SK-N-SH (cell line): Measurements from ENCODE around the gene PRKCB. TPM values are rescaled to one million over a fixed set of nuclear protein-coding genes. Genes with fewer than 3 reads are reported as not detected.

Source experiments
- CTCF ChIA-PET: fragments of 300-600, 350-600 bp; formaldehyde crosslinking; extraction: SDS; loops from one replicate; lab custom pipeline; 2021; lab: Yijun Ruan, JAX
- POLR2A ChIA-PET: fragments of 350-600 bp; sonication (Branson Sonifier 250); formaldehyde crosslinking; extraction: SDS; loops from one replicate; lab custom pipeline; 2020; ENCODE audit warnings: antibody characterized with exemption, inconsistent platforms; lab: Yijun Ruan, JAX
- DNase-seq: peaks from one replicate; pipeline ENCODE4 v3.0.0; 2012
- H2AFZ ChIP-seq: fragments of 200-600 bp; sonication (generic); 2 replicates; pipeline ENCODE4 v1.8.1; 2016; ENCODE audit warnings: antibody characterized with exemption, mild to moderate bottlenecking, low read depth
- H3F3A ChIP-seq: fragments of 200-600 bp; sonication (generic); replicated peaks from 2 replicates; pipeline ENCODE3; 2016; ENCODE audit warnings: antibody characterized with exemption, mild to moderate bottlenecking; ENCODE audit not compliant: insufficient read depth
- H3K27ac ChIP-seq, 2 experiments: fragments of 200-500 bp in 1 of 2; fragments of 200-600 bp in 1 of 2; sonication (Bioruptor generic) in 1 of 2; sonication (generic), shearing (Covaris generic) in 1 of 2; 2 replicates each; pipeline versions ENCODE4 v1.5.1 to v1.6.1; 2014 to 2016; ENCODE audit warnings: low read depth in 2 of 2, inconsistent platforms in 1 of 2, low read length in 1 of 2, mild to moderate bottlenecking in 1 of 2, mixed read lengths in 1 of 2
- H3K27me3 ChIP-seq: fragments of 200-600 bp; sonication (generic), shearing (Covaris generic); 2 replicates; pipeline ENCODE4 v1.6.1; 2016; ENCODE audit warnings: mixed run types; ENCODE audit not compliant: insufficient read depth
- H3K36me3 ChIP-seq, 2 experiments: fragments of 200-500 bp in 1 of 2; fragments of 200-600 bp in 1 of 2; sonication (Bioruptor generic) in 1 of 2; sonication (generic) in 1 of 2; replicated peaks in 1 of 2; 2 replicates each; pipeline versions ENCODE3 to v1.5.1; 2014 to 2016; ENCODE audit warnings: low read length in 1 of 2, mild to moderate bottlenecking in 1 of 2; ENCODE audit not compliant: insufficient read depth in 2 of 2, control insufficient read depth in 1 of 2
- H3K4me1 ChIP-seq, 2 experiments: fragments of 200-500 bp in 1 of 2; fragments of 200-600 bp in 1 of 2; sonication (Bioruptor generic) in 1 of 2; sonication (generic), shearing (Covaris generic) in 1 of 2; 2 replicates each; pipeline versions ENCODE4 v1.5.1 to v1.6.1; 2014 to 2016; ENCODE audit warnings: low read depth in 1 of 2, low read length in 1 of 2, mixed run types in 1 of 2; ENCODE audit not compliant: insufficient read depth in 2 of 2, control insufficient read depth in 1 of 2
- H3K4me2 ChIP-seq: fragments of 200-600 bp; sonication (generic), shearing (Covaris generic); 2 replicates; pipeline ENCODE4 v1.6.1; 2017; ENCODE audit warnings: mixed run types
- H3K4me3 ChIP-seq, 2 experiments: fragments of 200-500 bp in 1 of 2; fragments of 200-600 bp in 1 of 2; sonication (Bioruptor generic) in 1 of 2; sonication (generic), shearing (Covaris generic) in 1 of 2; 2 replicates each; pipeline versions ENCODE4 v1.5.1 to v1.8.1; 2014 to 2016; ENCODE audit warnings: low read depth in 2 of 2, inconsistent platforms in 1 of 2, low read length in 1 of 2, mild to moderate bottlenecking in 1 of 2, mixed read lengths in 1 of 2, moderate library complexity in 1 of 2
- H3K79me2 ChIP-seq: fragments of 200-600 bp; sonication (generic); 2 replicates; pipeline ENCODE4 v1.8.1; 2017; ENCODE audit warnings: mild to moderate bottlenecking; ENCODE audit not compliant: insufficient read depth
- H3K9ac ChIP-seq: fragments of 200-600 bp; sonication (generic); 2 replicates; pipeline ENCODE4 v1.6.1; 2017; ENCODE audit warnings: mixed run types
- H3K9me2 ChIP-seq: fragments of 200-600 bp; sonication (generic); 2 replicates; pipeline ENCODE4 v1.6.1; 2017; ENCODE audit warnings: mixed run types
- H3K9me3 ChIP-seq: fragments of 200-600 bp; sonication (generic); 2 replicates; pipeline ENCODE4 v1.6.1; 2017; ENCODE audit warnings: mixed run types, mild to moderate bottlenecking, moderate library complexity
- H4K20me1 ChIP-seq: fragments of 200-600 bp; sonication (generic); 2 replicates; pipeline ENCODE4 v1.6.1; 2017; ENCODE audit warnings: mild to moderate bottlenecking, mixed run types; ENCODE audit not compliant: insufficient read depth
- CHD2 ChIP-seq: fragments of 150-350 bp; IDR thresholded peaks from 2 replicates; pipeline ENCODE4 v1.6.1; 2018; ENCODE audit warnings: low read length; ENCODE audit not compliant: partially characterized antibody
- CTCF ChIP-seq: fragments of 200-600 bp; sonication (generic); IDR thresholded peaks from 2 replicates; pipeline ENCODE4 v1.6.1; 2017; ENCODE audit warnings: antibody characterized with exemption, mild to moderate bottlenecking, moderate library complexity
- FOXJ3 ChIP-seq: sonication (generic); formaldehyde crosslinking; IDR thresholded peaks from 2 replicates; pipeline ENCODE4 v1.5.1; 2020; ENCODE audit warnings: mild to moderate bottlenecking, missing genetic modification reagents
- FOXM1 ChIP-seq: IDR thresholded peaks from 2 replicates; pipeline ENCODE4 v1.4.0; 2012; ENCODE audit warnings: low read depth, mild to moderate bottlenecking
- MEF2A ChIP-seq: IDR thresholded peaks from 2 replicates; pipeline ENCODE4 v1.4.0; 2012; ENCODE audit warnings: low read depth, borderline replicate concordance
- MXI1 ChIP-seq: IDR thresholded peaks from 2 replicates; pipeline ENCODE4 v1.6.1; 2012; ENCODE audit warnings: mild to moderate bottlenecking, low read depth, low read length, improper control_type of control experiment
- RAD21 ChIP-seq: IDR thresholded peaks from 2 replicates; pipeline ENCODE4 v1.6.1; 2012; ENCODE audit warnings: mild to moderate bottlenecking, low read length
- RCOR1 ChIP-seq: fragments of 150-350 bp; IDR thresholded peaks from 2 replicates; pipeline ENCODE4 v1.6.1; 2017; ENCODE audit warnings: antibody characterized with exemption, low read length
- RFX5 ChIP-seq: IDR thresholded peaks from 2 replicates; pipeline ENCODE4 v1.6.1; 2012; ENCODE audit warnings: mild to moderate bottlenecking, improper control_type of control experiment, low read length
- SMC3 ChIP-seq: IDR thresholded peaks from 2 replicates; pipeline ENCODE4 v1.6.1; 2012; ENCODE audit warnings: low read depth, low read length, improper control_type of control experiment
- TCF12 ChIP-seq: IDR thresholded peaks from 2 replicates; pipeline ENCODE4 v1.4.0; 2012
- TEAD4 ChIP-seq: IDR thresholded peaks from 2 replicates; pipeline ENCODE4 v1.4.0; 2012; ENCODE audit warnings: mild to moderate bottlenecking, borderline replicate concordance; ENCODE audit not compliant: insufficient read depth
- WGBS: methylation state at CpG from one replicate; pipeline ENCODE4 v1.1.6; 2017; ENCODE audit warnings: low lambda C conversion rate; 5-methylcytosine and 5-hydroxymethylcytosine counted together
- polyA plus RNA-seq, 3 experiments: library from polyadenylated mRNA; depleted of rRNA; stranded (reverse); fragments of >200 nt; gene quantifications; 2 replicates each; pipeline ENCODE4 v1.2.3, GENCODE V29; 2012
- TF ChIP-seq, protein P1 (sequence below): fragments of 150-350 bp; IDR thresholded peaks from 2 replicates; pipeline ENCODE4 v1.6.1; 2017; ENCODE audit warnings: antibody characterized with exemption, low read length, low read depth, borderline replicate concordance
- TF ChIP-seq, protein P2 (sequence below): IDR thresholded peaks from 2 replicates; pipeline ENCODE4 v1.6.1; 2012; ENCODE audit warnings: mild to moderate bottlenecking, low read depth, low read length, moderate library complexity
- TF ChIP-seq, protein P3 (sequence below): fragments of 150-350 bp; IDR thresholded peaks from 2 replicates; pipeline ENCODE4 v1.6.1; 2016; ENCODE audit warnings: mild to moderate bottlenecking, low read depth, low read length

The PRKCB gene
- polyA plus RNA-seq, 1 of the 3 experiments (the other 2 are of a cell fraction) = 0.12 TPM

- ChIA-PET POLR2A (no interaction called here), CTCF (interaction anchor here (0.7 to 3.0 kb wide), 4 partner anchors 13 to 159 kb away, joined by 3 to 18 read pairs (median 4); no protein-coding TSS in a partner anchor)
- 53% methylated on average over 9 of the region's 9 CpGs for WGBS
- no peaks in the 10 kb centered on the region for H3K36me3 ChIP-seq
- no peak overlapping the region for H3K27ac ChIP-seq
- H3K27me3 ChIP-seq = no peaks in the 10 kb centered on the region
- no peaks in the 10 kb centered on the region for H3K9me3 ChIP-seq
- no peaks in the 10 kb centered on the region for H3K79me2 ChIP-seq
- DNase-seq = no peak
- H3K4me1 ChIP-seq = no peaks in the 10 kb centered on the region; a peak in 1 of 4 replicates
- H3K9me2 ChIP-seq = no peaks in the 10 kb centered on the region
- no peaks in the 10 kb centered on the region for H3F3A ChIP-seq
- no peak overlapping the region for H3K9ac ChIP-seq
- no peak overlapping the region for H3K4me3 ChIP-seq
- H4K20me1 ChIP-seq = no peaks in the 10 kb centered on the region
- TF ChIP-seq RAD21 = peak; percentile 26; the same call in 1 of the 2 replicates
- no peak for TF ChIP-seq RFX5
- H2AFZ ChIP-seq = no peak overlapping the region
- H3K4me2 ChIP-seq = no peak overlapping the region
Observed at GRCh38 chr16:23877107-23878070, 41.6 kb downstream of the PRKCB start.

DNA sequence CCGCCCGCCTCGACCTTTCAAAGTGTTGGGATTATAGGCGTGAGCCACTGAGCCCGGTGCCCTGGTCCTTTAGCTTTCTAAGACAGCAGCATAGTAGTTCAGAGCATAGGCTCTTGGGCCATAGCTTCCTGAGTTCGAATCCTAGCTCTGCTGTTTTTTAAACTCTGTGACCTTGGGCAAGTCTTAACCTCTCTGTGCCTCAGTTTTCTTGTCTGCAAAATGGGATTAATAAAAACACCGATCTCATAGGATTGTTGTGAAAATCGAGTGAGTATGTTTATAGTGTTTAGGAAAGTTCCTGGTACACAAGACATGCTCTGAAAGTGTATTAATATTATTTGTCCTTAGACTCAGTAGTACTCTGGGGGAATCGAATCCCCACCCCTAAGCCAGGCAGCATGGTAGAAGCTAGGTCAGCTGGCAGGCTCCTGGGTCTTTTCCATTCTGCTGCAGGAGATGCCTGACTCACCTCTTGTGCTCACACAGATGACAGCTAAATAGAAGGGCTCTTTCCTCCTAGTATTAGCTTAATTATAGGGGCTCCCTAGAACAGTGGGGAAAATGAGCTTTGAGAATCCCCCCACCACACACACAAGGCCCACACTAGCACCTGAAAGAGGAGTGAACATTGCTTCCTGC lies 44.1 kb downstream of the PRKCB start:
- no peaks in the 10 kb centered on the region for H3K27me3 ChIP-seq
- H3K4me2 ChIP-seq = no peak overlapping the region
- no peak for DNase-seq
- H3K9me2 ChIP-seq = no peaks in the 10 kb centered on the region
- H4K20me1 ChIP-seq = no peaks in the 10 kb centered on the region
- no peaks in the 10 kb centered on the region for H3F3A ChIP-seq
- H3K4me1 ChIP-seq = no peaks in the 10 kb centered on the region; a peak in 1 of 4 replicates
- no peak overlapping the region for H3K27ac ChIP-seq
- no peak overlapping the region for H3K9ac ChIP-seq
- WGBS = 21% methylated on average over 4 of the region's 9 CpGs
- no peaks in the 10 kb centered on the region for H3K79me2 ChIP-seq
- ChIA-PET POLR2A (no interaction called here), CTCF (interaction anchor here (1.3 kb wide), 1 partner anchor 131 kb away, joined by 3 read pairs; no protein-coding TSS in a partner anchor)
- H2AFZ ChIP-seq = no peak overlapping the region
- no peaks in the 10 kb centered on the region for H3K9me3 ChIP-seq
- no peaks in the 10 kb centered on the region for H3K36me3 ChIP-seq
- no peak overlapping the region for H3K4me3 ChIP-seq
- TF ChIP-seq CTCF (no peak), RFX5 (no peak), MXI1 (no peak), CHD2 (no peak), RAD21 (no peak), SMC3 (no peak), RCOR1 (no peak), TCF12 (no peak), FOXM1 (no peak), TEAD4 (no peak), FOXJ3 (CRISPR knock-in tag) (no peak), MEF2A (no peak)
- TF ChIP-seq, protein P1, sequence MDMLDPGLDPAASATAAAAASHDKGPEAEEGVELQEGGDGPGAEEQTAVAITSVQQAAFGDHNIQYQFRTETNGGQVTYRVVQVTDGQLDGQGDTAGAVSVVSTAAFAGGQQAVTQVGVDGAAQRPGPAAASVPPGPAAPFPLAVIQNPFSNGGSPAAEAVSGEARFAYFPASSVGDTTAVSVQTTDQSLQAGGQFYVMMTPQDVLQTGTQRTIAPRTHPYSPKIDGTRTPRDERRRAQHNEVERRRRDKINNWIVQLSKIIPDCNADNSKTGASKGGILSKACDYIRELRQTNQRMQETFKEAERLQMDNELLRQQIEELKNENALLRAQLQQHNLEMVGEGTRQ = no peak
- TF ChIP-seq, protein P2, sequence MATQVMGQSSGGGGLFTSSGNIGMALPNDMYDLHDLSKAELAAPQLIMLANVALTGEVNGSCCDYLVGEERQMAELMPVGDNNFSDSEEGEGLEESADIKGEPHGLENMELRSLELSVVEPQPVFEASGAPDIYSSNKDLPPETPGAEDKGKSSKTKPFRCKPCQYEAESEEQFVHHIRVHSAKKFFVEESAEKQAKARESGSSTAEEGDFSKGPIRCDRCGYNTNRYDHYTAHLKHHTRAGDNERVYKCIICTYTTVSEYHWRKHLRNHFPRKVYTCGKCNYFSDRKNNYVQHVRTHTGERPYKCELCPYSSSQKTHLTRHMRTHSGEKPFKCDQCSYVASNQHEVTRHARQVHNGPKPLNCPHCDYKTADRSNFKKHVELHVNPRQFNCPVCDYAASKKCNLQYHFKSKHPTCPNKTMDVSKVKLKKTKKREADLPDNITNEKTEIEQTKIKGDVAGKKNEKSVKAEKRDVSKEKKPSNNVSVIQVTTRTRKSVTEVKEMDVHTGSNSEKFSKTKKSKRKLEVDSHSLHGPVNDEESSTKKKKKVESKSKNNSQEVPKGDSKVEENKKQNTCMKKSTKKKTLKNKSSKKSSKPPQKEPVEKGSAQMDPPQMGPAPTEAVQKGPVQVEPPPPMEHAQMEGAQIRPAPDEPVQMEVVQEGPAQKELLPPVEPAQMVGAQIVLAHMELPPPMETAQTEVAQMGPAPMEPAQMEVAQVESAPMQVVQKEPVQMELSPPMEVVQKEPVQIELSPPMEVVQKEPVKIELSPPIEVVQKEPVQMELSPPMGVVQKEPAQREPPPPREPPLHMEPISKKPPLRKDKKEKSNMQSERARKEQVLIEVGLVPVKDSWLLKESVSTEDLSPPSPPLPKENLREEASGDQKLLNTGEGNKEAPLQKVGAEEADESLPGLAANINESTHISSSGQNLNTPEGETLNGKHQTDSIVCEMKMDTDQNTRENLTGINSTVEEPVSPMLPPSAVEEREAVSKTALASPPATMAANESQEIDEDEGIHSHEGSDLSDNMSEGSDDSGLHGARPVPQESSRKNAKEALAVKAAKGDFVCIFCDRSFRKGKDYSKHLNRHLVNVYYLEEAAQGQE = no peak
- TF ChIP-seq, protein P3, sequence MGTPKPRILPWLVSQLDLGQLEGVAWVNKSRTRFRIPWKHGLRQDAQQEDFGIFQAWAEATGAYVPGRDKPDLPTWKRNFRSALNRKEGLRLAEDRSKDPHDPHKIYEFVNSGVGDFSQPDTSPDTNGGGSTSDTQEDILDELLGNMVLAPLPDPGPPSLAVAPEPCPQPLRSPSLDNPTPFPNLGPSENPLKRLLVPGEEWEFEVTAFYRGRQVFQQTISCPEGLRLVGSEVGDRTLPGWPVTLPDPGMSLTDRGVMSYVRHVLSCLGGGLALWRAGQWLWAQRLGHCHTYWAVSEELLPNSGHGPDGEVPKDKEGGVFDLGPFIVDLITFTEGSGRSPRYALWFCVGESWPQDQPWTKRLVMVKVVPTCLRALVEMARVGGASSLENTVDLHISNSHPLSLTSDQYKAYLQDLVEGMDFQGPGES = no peak
